Fibroblast of lung (primary cell): ENCODE measurements around the gene HNMT. TPM values are rescaled to one million over a fixed set of nuclear protein-coding genes. Genes with fewer than 3 reads are reported as not detected.
A peak's percentile ranks its signal among the peaks of the same experiment; 100 is the strongest.

Source experiments
- DNase-seq, 2 donors: peaks; one replicate each; pipeline versions ENCODE4 v3.0.0 to v3.0.0-alpha.2; 2010; ENCODE audit warnings: low read depth in 2 of 2
- H2AFZ ChIP-seq: 2 replicates; pipeline ENCODE4 v1.5.1; 2012; ENCODE audit warnings: low read length, control low read depth, inconsistent platforms
- H3K27ac ChIP-seq: 2 replicates; pipeline ENCODE4 v1.5.1; 2011; ENCODE audit warnings: low read length, control low read depth; ENCODE audit not compliant: insufficient read depth
- H3K27me3 ChIP-seq: 2 replicates; pipeline ENCODE4 v1.5.1; 2011; ENCODE audit warnings: mild to moderate bottlenecking, low read length; ENCODE audit not compliant: control insufficient read depth, insufficient read depth
- H3K36me3 ChIP-seq: 2 replicates; pipeline ENCODE4 v1.5.1; 2011; ENCODE audit warnings: low read length; ENCODE audit not compliant: control insufficient read depth, insufficient read depth
- H3K4me1 ChIP-seq: 2 replicates; pipeline ENCODE4 v1.5.1; 2011; ENCODE audit warnings: low read length; ENCODE audit not compliant: control insufficient read depth, insufficient read depth; ENCODE audit errors: extremely low read depth
- H3K4me2 ChIP-seq: 2 replicates; pipeline ENCODE4 v1.5.1; 2011; ENCODE audit warnings: low read length, control low read depth; ENCODE audit not compliant: insufficient read depth; ENCODE audit errors: extremely low read depth
- H3K4me3 ChIP-seq, 4 experiments: fragments of 200-600 bp in 1 of 4; sonication (generic) in 1 of 4; replicated peaks in 1 of 4; 2 replicates each; pipeline ENCODE4 v1.5.1; 2011 to 2016; ENCODE audit warnings: low read length in 4 of 4, low read depth in 3 of 4, mild to moderate bottlenecking in 3 of 4, control low read depth in 2 of 4, inconsistent platforms in 1 of 4, mixed read lengths in 1 of 4; ENCODE audit not compliant: insufficient read depth in 1 of 4; ENCODE audit errors: control extremely low read depth in 1 of 4
- H3K79me2 ChIP-seq: 2 replicates; pipeline ENCODE4 v1.5.1; 2012; ENCODE audit warnings: mild to moderate bottlenecking, low read length, inconsistent platforms; ENCODE audit not compliant: control insufficient read depth, insufficient read depth
- H3K9ac ChIP-seq: 2 replicates; pipeline ENCODE4 v1.5.1; 2011; ENCODE audit warnings: mild to moderate bottlenecking, low read length, control low read depth; ENCODE audit not compliant: insufficient read depth
- H3K9me3 ChIP-seq: 2 replicates; pipeline ENCODE4 v1.5.1; 2012; ENCODE audit warnings: low read depth, low read length; ENCODE audit not compliant: control insufficient read depth, insufficient read depth
- H4K20me1 ChIP-seq: 2 replicates; pipeline ENCODE4 v1.5.1; 2011; ENCODE audit warnings: low read length; ENCODE audit not compliant: control insufficient read depth, insufficient read depth; ENCODE audit errors: extremely low read depth
- CTCF ChIP-seq, 2 donors: IDR thresholded peaks in 1 of 2; conservative IDR thresholded peaks in 1 of 2; 1 replicate in 1 of 2; 2 replicates in 1 of 2; pipeline ENCODE4 v1.5.1; 2011 to 2012; ENCODE audit warnings: low read length in 2 of 2, control low read depth in 1 of 2, inconsistent platforms in 1 of 2, low read depth in 1 of 2, mild to moderate bottlenecking in 1 of 2
- EZH2 ChIP-seq: IDR thresholded peaks from 2 replicates; pipeline ENCODE4 v1.5.1; 2012; ENCODE audit warnings: low read length, control low read depth, mild to moderate bottlenecking; ENCODE audit errors: missing control alignments
- polyA plus RNA-seq, 2 donors: library from polyadenylated mRNA; depleted of rRNA in 1 of 2; stranded (reverse) in 1 of 2; unstranded in 1 of 2; fragments of >200 nt; gene quantifications; 2 replicates each; pipeline ENCODE4 v1.2.1, GENCODE V29; 2011 to 2012; ENCODE audit warnings: missing spikeins in 1 of 2
- total RNA-seq: library from RNA; depleted of rRNA; stranded (reverse); fragments of >200 nt; gene quantifications from 2 replicates; pipeline ENCODE4 v1.2.1, GENCODE V29; 2014

Gene HNMT
- total and polyA plus RNA-seq, 2 donors (not counting 1 experiment from before 2014, with no cell fraction given), result 45.9 to 163 TPM

- Histone ChIP-seq H2AFZ (no peak overlapping the region), H3K27ac (no peak overlapping the region), H3K4me1 (no peaks in the 10 kb centered on the region), H3K79me2 (no peaks in the 10 kb centered on the region), H3K9ac (no peak overlapping the region), H3K9me3 (no peaks in the 10 kb centered on the region), H3K36me3 (no peaks in the 10 kb centered on the region), H3K4me3 (no peak overlapping the region), H4K20me1 (no peaks in the 10 kb centered on the region), H3K27me3 (no peaks in the 10 kb centered on the region), H3K4me2 (no peak overlapping the region)
- TF ChIP-seq EZH2 (no peak), CTCF (conservative IDR thresholded peaks at IDR 0.05 in 1 of 2, IDR thresholded peaks at IDR 0.05 in 1 of 2; ENCODE audit: low read depth in 1 of 2, low read length in 2 of 2) (no peak)
- DNase-seq, result no peak
Observed at GRCh38 chr2:138032334-138032733, 68.1 kb downstream of the HNMT start.

GRCh38 chr2:138034536-138034935 lies 70.3 kb downstream of the HNMT start:
- Histone ChIP-seq H4K20me1 (no peaks in the 10 kb centered on the region), H3K36me3 (no peaks in the 10 kb centered on the region), H3K4me3 (no peak overlapping the region), H3K4me2 (no peak overlapping the region), H3K79me2 (no peaks in the 10 kb centered on the region), H3K4me1 (no peaks in the 10 kb centered on the region), H3K9ac (no peak overlapping the region), H2AFZ (no peak overlapping the region), H3K9me3 (no peaks in the 10 kb centered on the region), H3K27ac (no peak overlapping the region), H3K27me3 (no peaks in the 10 kb centered on the region)
- no peak for TF ChIP-seq CTCF (conservative IDR thresholded peaks at IDR 0.05 in 1 of 2, IDR thresholded peaks at IDR 0.05 in 1 of 2; ENCODE audit: low read depth in 1 of 2, low read length in 2 of 2)
- no peak for TF ChIP-seq EZH2
- peak in 1 of 2 donors; percentile 29 for DNase-seq

GRCh38 chr2:138035608-138036217 lies 71.4 kb downstream of the HNMT start:
- no peak overlapping the region for H2AFZ ChIP-seq
- TF ChIP-seq CTCF (conservative IDR thresholded peaks at IDR 0.05 in 1 of 2, IDR thresholded peaks at IDR 0.05 in 1 of 2; ENCODE audit: low read depth in 1 of 2, low read length in 2 of 2) (no peak), EZH2 (no peak)
- H3K4me1 ChIP-seq, result no peaks in the 10 kb centered on the region
- DNase-seq, result peak; percentile 32 to 47
- no peaks in the 10 kb centered on the region for H4K20me1 ChIP-seq
- H3K79me2 ChIP-seq, result no peaks in the 10 kb centered on the region
- H3K27me3 ChIP-seq, result no peaks in the 10 kb centered on the region
- no peak overlapping the region for H3K4me3 ChIP-seq
- no peak overlapping the region for H3K27ac ChIP-seq
- no peaks in the 10 kb centered on the region for H3K36me3 ChIP-seq
- no peaks in the 10 kb centered on the region for H3K9me3 ChIP-seq
- H3K9ac ChIP-seq, result no peak overlapping the region
- H3K4me2 ChIP-seq, result no peak overlapping the region
